ENCODE results near the gene FHIT. TPM values are rescaled to one million over a fixed set of nuclear protein-coding genes. Genes with fewer than 3 reads are reported as not detected.

The FHIT gene
- total and polyA plus RNA-seq, 9 donors, result 5.1 to 11.8 (median 9.5) TPM

GRCh38 chr3:60810881-60811280 lies 440.4 kb downstream of the FHIT start:
- Histone ChIP-seq H3K4me1 (ENCODE audit: insufficient read depth) (no peaks in the 10 kb centered on the region), H3K27me3 (no peaks in the 10 kb centered on the region), H3K27ac (no peak overlapping the region), H3K4me3 (no peak overlapping the region), H3K36me3 (no peaks in the 10 kb centered on the region), H3K9me3 (no peaks in the 10 kb centered on the region)
- intact Hi-C loops (cut with DNase I), result no loop called here
- WGBS, 3 donors, result 65 to 80% (median 78%) methylated on average over 4 of the region's 4 CpGs
- no peak for DNase-seq
- TF ChIP-seq POLR2A (IDR thresholded peaks at IDR 0.05), result no peak
- no peak for TF ChIP-seq EP300 (IDR thresholded peaks at IDR 0.05)
- TF ChIP-seq, protein P1, sequence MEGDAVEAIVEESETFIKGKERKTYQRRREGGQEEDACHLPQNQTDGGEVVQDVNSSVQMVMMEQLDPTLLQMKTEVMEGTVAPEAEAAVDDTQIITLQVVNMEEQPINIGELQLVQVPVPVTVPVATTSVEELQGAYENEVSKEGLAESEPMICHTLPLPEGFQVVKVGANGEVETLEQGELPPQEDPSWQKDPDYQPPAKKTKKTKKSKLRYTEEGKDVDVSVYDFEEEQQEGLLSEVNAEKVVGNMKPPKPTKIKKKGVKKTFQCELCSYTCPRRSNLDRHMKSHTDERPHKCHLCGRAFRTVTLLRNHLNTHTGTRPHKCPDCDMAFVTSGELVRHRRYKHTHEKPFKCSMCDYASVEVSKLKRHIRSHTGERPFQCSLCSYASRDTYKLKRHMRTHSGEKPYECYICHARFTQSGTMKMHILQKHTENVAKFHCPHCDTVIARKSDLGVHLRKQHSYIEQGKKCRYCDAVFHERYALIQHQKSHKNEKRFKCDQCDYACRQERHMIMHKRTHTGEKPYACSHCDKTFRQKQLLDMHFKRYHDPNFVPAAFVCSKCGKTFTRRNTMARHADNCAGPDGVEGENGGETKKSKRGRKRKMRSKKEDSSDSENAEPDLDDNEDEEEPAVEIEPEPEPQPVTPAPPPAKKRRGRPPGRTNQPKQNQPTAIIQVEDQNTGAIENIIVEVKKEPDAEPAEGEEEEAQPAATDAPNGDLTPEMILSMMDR (IDR thresholded peaks at IDR 0.05), result no peak

DNA sequence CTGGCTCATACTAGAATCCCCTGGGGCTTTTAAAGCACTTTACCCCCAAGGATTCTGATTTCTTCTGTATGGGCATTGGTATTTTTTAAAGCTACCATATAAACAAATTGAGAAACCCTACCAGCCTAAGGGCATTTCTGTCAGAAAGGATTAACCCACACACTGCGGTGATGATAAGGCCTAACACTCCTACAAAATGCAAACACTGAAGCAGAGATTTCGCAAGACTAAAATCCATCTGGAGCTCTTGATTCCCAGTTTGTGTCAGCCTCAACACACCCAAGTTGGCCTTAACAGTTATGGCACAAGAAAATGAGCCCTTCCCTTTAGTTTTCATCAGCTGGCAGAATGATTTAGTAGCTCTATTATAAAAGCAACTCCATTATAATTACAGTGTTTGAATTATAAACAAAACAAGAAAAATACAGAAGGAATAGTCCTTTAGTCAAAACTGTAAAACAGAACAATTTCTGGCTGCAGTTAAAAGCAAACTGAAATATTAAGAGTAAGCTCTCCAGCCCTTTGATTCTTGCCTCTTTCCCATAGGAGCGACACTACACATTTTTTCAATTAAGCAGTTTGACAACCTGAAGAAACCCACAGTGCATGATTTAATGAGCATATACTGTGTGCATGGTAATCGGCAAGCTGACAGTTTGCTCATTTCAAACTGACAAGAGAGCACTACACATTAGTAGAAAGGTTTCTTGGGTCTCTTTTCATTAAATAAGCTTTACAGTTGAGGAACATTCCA lies 441.2 kb downstream of the FHIT start:
- WGBS, 3 donors, result 52 to 62% (median 62%) methylated on average over 4 of the region's 4 CpGs
- Histone ChIP-seq H3K4me3 (no peak overlapping the region), H3K36me3 (no peaks in the 10 kb centered on the region), H3K4me1 (ENCODE audit: insufficient read depth) (no peaks in the 10 kb centered on the region), H3K9me3 (no peaks in the 10 kb centered on the region), H3K27ac (no peak overlapping the region), H3K27me3 (no peaks in the 10 kb centered on the region)
- no peak for DNase-seq
- TF ChIP-seq POLR2A (IDR thresholded peaks at IDR 0.05), result no peak
- TF ChIP-seq EP300 (IDR thresholded peaks at IDR 0.05), result no peak
- TF ChIP-seq, protein P1 (IDR thresholded peaks at IDR 0.05), result no peak
- intact Hi-C loops (cut with DNase I), result no loop called here

DNA sequence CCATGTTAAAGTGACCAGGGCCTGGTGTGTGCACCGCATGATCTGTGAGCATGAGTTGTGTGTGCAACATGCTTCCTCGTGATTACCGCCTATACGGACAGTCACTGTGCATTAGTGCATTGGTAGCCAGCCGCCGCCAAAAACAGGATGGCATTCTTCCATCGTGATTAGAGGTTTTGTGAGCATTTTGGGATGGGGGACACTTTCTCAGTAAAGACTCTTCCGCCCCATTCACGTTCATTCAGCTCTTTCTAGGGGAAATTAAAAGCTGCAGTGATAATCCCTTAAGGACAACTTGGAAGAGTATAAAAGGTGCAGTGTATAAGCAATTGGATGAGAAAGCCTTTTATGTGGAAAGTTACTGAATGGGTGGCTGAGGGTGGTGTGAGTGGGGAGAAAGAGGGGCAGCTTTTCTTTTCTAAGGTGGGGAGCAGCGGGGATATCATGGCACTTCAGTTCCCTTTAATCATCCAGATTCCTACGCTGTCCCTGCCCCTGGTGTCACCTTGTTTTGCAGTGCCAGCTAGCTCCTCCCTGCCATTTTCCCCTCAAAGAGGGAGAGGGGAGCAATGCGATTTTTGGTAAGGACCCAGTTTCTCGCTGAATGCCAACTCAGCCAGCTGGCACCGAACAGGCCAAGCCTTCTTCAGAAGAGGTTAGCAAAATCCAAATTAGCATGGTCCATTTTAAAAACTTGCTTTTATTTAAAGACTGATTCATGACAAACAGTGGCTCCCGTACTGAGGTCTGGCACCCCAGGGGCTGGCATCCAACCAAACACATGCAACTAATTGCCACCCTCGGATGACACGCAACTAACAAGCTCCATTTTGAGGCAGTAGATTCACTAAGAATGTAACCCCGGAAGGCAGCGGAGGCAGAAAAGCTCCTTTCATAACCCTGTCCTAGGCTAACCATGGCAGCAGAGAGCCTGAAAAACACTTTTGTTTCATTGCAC lies 447.8 kb downstream of the FHIT start:
- TF ChIP-seq EP300 (IDR thresholded peaks at IDR 0.05) (no peak), POLR2A (IDR thresholded peaks at IDR 0.05) (no peak)
- TF ChIP-seq, protein P1 (IDR thresholded peaks at IDR 0.05), result no peak
- intact Hi-C loops (cut with DNase I), result no loop called here
- Histone ChIP-seq H3K27ac (no peak overlapping the region), H3K4me3 (no peak overlapping the region), H3K27me3 (no peaks in the 10 kb centered on the region), H3K36me3 (no peaks in the 10 kb centered on the region), H3K4me1 (ENCODE audit: insufficient read depth) (no peaks in the 10 kb centered on the region), H3K9me3 (no peaks in the 10 kb centered on the region)
- DNase-seq, result no peak
- WGBS, 3 donors, result 94 to 96% (median 96%) methylated on average over 19 of the region's 19 CpGs

GRCh38 chr3:60801307-60801706 lies 449.9 kb downstream of the FHIT start:
- Histone ChIP-seq H3K27ac (no peak overlapping the region), H3K4me3 (no peak overlapping the region), H3K27me3 (no peaks in the 10 kb centered on the region), H3K4me1 (ENCODE audit: insufficient read depth) (no peaks in the 10 kb centered on the region), H3K36me3 (no peaks in the 10 kb centered on the region), H3K9me3 (no peaks in the 10 kb centered on the region)
- DNase-seq, result no peak
- 85 to 88% (median 85%) methylated on average over 2 of the region's 2 CpGs for WGBS, 3 donors
- TF ChIP-seq, protein P1 (IDR thresholded peaks at IDR 0.05), result no peak
- TF ChIP-seq EP300 (IDR thresholded peaks at IDR 0.05) (no peak), POLR2A (IDR thresholded peaks at IDR 0.05) (no peak)
- intact Hi-C loops (cut with DNase I), result no loop called here

All from ovary (tissue), 9 donors.